Loucy (cell line): ENCODE measurements around the gene G2E3.

Experiments used
- EZH2phosphoT487 ChIP-seq: fragments of 200-600 bp; IDR thresholded peaks from 2 replicates; pipeline ENCODE4 v1.6.1; 2018; ENCODE audit warnings: antibody characterized with exemption, mild to moderate bottlenecking, moderate library complexity, borderline replicate concordance
- TF ChIP-seq, protein P1 (sequence below): fragments of 200-600 bp; sonication (generic); conservative IDR thresholded peaks from 2 replicates; pipeline ENCODE4 v1.5.1; 2014; ENCODE audit warnings: mild to moderate bottlenecking, antibody characterized with exemption, low read length

- TF ChIP-seq EZH2phosphoT487, result no peak
- TF ChIP-seq, protein P1, sequence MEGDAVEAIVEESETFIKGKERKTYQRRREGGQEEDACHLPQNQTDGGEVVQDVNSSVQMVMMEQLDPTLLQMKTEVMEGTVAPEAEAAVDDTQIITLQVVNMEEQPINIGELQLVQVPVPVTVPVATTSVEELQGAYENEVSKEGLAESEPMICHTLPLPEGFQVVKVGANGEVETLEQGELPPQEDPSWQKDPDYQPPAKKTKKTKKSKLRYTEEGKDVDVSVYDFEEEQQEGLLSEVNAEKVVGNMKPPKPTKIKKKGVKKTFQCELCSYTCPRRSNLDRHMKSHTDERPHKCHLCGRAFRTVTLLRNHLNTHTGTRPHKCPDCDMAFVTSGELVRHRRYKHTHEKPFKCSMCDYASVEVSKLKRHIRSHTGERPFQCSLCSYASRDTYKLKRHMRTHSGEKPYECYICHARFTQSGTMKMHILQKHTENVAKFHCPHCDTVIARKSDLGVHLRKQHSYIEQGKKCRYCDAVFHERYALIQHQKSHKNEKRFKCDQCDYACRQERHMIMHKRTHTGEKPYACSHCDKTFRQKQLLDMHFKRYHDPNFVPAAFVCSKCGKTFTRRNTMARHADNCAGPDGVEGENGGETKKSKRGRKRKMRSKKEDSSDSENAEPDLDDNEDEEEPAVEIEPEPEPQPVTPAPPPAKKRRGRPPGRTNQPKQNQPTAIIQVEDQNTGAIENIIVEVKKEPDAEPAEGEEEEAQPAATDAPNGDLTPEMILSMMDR, result no peak
These were observed 64.6 kb downstream of the G2E3 start for GRCh38 chr14:30623412-30624131.
